Natural killer cell (primary cell): ENCODE results near the gene SEC14L1. TPM values are rescaled to one million over a fixed set of nuclear protein-coding genes. Genes with fewer than 3 reads are reported as not detected.

ENCODE experiments used
- ATAC-seq, 3 donors: fragments of 150-1000 bp in 2 of 3; fragments of 200-7000 bp in 1 of 3; cut with Tn5 transposase; 1 replicate in 1 of 3; 2 replicates in 2 of 3; pipeline ENCODE4 v1.10.0; 2021; ENCODE audit warnings: mild to moderate bottlenecking in 2 of 3, moderate library complexity in 2 of 3
- DNase-seq, 2 donors: peaks; one replicate each; pipeline versions ENCODE4 v3.0.0 to v3.0.0-alpha.2; 2013 to 2021; ENCODE audit warnings: mixed read lengths in 1 of 2
- H3K27ac ChIP-seq: one replicate; pipeline ENCODE4 v1.5.1; 2013; ENCODE audit warnings: mild to moderate bottlenecking, low read length
- H3K27me3 ChIP-seq: one replicate; pipeline ENCODE4 v1.6.1; 2013; ENCODE audit warnings: low read length; ENCODE audit not compliant: control insufficient read depth, insufficient read depth
- H3K36me3 ChIP-seq: one replicate; pipeline ENCODE4 v1.6.1; 2013; ENCODE audit warnings: low read length; ENCODE audit not compliant: control insufficient read depth, insufficient read depth
- H3K4me1 ChIP-seq: one replicate; pipeline ENCODE4 v1.6.1; 2013; ENCODE audit warnings: low read length; ENCODE audit not compliant: control insufficient read depth, insufficient read depth
- H3K4me3 ChIP-seq: one replicate; pipeline ENCODE4 v1.5.1; 2013; ENCODE audit warnings: low read length
- H3K9me3 ChIP-seq: one replicate; pipeline ENCODE4 v1.6.1; 2013; ENCODE audit warnings: low read length; ENCODE audit not compliant: control insufficient read depth, insufficient read depth
- H3K27ac Mint-ChIP-seq, 2 donors: one replicate each; pipeline ENCODE4 v1.8.0; 2022; ENCODE audit warnings: mild to moderate bottlenecking in 2 of 2, mixed read lengths in 2 of 2, moderate library complexity in 1 of 2
- H3K27me3 Mint-ChIP-seq, 2 donors: one replicate each; pipeline ENCODE4 v1.8.0; 2022; ENCODE audit warnings: low read depth in 2 of 2, mixed read lengths in 2 of 2
- H3K36me3 Mint-ChIP-seq: one replicate; pipeline ENCODE4 v1.8.0; 2022; ENCODE audit warnings: mixed read lengths
- H3K4me1 Mint-ChIP-seq, 2 donors: one replicate each; pipeline ENCODE4 v1.8.0; 2022; ENCODE audit warnings: mixed read lengths in 2 of 2
- H3K4me3 Mint-ChIP-seq: one replicate; pipeline ENCODE4 v1.8.0; 2022; ENCODE audit warnings: mild to moderate bottlenecking, moderate library complexity, mixed read lengths
- H3K9me3 Mint-ChIP-seq, 2 donors: one replicate each; pipeline ENCODE4 v1.8.0; 2022; ENCODE audit warnings: mixed read lengths in 2 of 2
- CTCF ChIP-seq: fragments of 200-600 bp; IDR thresholded peaks from one replicate; pipeline ENCODE4 v1.8.0; 2022; ENCODE audit warnings: antibody characterized with exemption
- WGBS: methylation state at CpG from one replicate; pipeline ENCODE4 v1.1.7; 2013; ENCODE audit warnings: missing lambda C conversion rate; ENCODE audit not compliant: insufficient coverage; 5-methylcytosine and 5-hydroxymethylcytosine counted together
- intact Hi-C: fragments of 100-400 bp; cut with micrococcal nuclease; formaldehyde crosslinking; loops from one replicate; pipeline ENCODE4 v1.14.2; 2022
- total RNA-seq, 4 donors: library from RNA; stranded (reverse); fragments of 120-200 nt in 1 of 4; gene quantifications; one replicate each; pipeline versions ENCODE4 v1.2.3 to v1.2.4, GENCODE V29; 2013 to 2022

SEC14L1 gene
- total RNA-seq, 3 donors from 2014 or later (not counting 1 experiment from before 2014, with no cell fraction given), result 129 to 160 (median 129) TPM

- Histone ChIP-seq H3K4me3 (no peak overlapping the region), H3K4me1 (peaks cover 30% of the 10 kb centered on the region), H3K36me3 (peaks cover 41% of the 10 kb centered on the region), H3K27me3 (no peaks in the 10 kb centered on the region), H3K9me3 (no peaks in the 10 kb centered on the region), H3K27ac (peak overlapping the region; percentile 64)
- WGBS, result 42% methylated on average over 2 of the region's 3 CpGs
- intact Hi-C loops, result no loop called here
- Mint-ChIP-seq H3K4me1 (peaks cover 67 to 68% of the 10 kb centered on the region in 2 donors), H3K27ac (peak overlapping the region; percentile 84 to 86), H3K4me3 (peak overlapping the region; percentile 83), H3K27me3 (no peaks in the 10 kb centered on the region), H3K9me3 (no peaks in the 10 kb centered on the region), H3K36me3 (no peaks in the 10 kb centered on the region)
- DNase-seq, result no peak
- TF ChIP-seq CTCF, result no peak
- no peak for ATAC-seq
Measured at GRCh38 chr17:77145224-77145611, 4.4 kb downstream of the SEC14L1 start.

- H3K27ac Mint-ChIP-seq, result peak overlapping the region; percentile 84 to 86
- Histone ChIP-seq H3K36me3 (peaks cover 46% of the 10 kb centered on the region), H3K4me1 (peaks cover 30% of the 10 kb centered on the region), H3K27me3 (no peaks in the 10 kb centered on the region), H3K9me3 (no peaks in the 10 kb centered on the region), H3K27ac (peak overlapping the region; percentile 64), H3K4me3 (no peak overlapping the region)
- H3K36me3 Mint-ChIP-seq, result no peaks in the 10 kb centered on the region
- intact Hi-C loops, result no loop called here
- WGBS, result 53% methylated on average over 8 of the region's 8 CpGs
- ATAC-seq, result peak; percentile 16 to 38 (median 24)
- no peaks in the 10 kb centered on the region for H3K9me3 Mint-ChIP-seq
- H3K4me1 Mint-ChIP-seq, result peaks cover 69 to 73% of the 10 kb centered on the region in 2 donors
- no peak for TF ChIP-seq CTCF
- H3K4me3 Mint-ChIP-seq, result peak overlapping the region; percentile 83
- no peak for DNase-seq
- H3K27me3 Mint-ChIP-seq, result no peaks in the 10 kb centered on the region
Measured at GRCh38 chr17:77145612-77146245, 5.0 kb downstream of the SEC14L1 start.

- Histone ChIP-seq H3K27ac (peak overlapping the region; percentile 64), H3K36me3 (peaks cover 51% of the 10 kb centered on the region), H3K9me3 (no peaks in the 10 kb centered on the region), H3K4me1 (peaks cover 30% of the 10 kb centered on the region), H3K4me3 (no peak overlapping the region), H3K27me3 (no peaks in the 10 kb centered on the region)
- intact Hi-C loops, result no loop called here
- Mint-ChIP-seq H3K27ac (peak overlapping the region; percentile 84 to 86), H3K4me1 (peaks cover 72 to 76% of the 10 kb centered on the region in 2 donors), H3K36me3 (no peaks in the 10 kb centered on the region), H3K4me3 (peak overlapping the region; percentile 84), H3K9me3 (no peaks in the 10 kb centered on the region), H3K27me3 (no peaks in the 10 kb centered on the region)
- TF ChIP-seq CTCF, result no peak
- DNase-seq, result no peak
- WGBS, result 57% methylated on average over 1 of the region's 5 CpGs
- ATAC-seq, result peak in 1 of 3 donors; percentile 2
Measured at GRCh38 chr17:77146246-77146632, 5.5 kb downstream of the SEC14L1 start.

- Mint-ChIP-seq H3K27me3 (no peaks in the 10 kb centered on the region), H3K9me3 (no peaks in the 10 kb centered on the region), H3K4me3 (peak overlapping the region; percentile 84), H3K36me3 (no peaks in the 10 kb centered on the region), H3K4me1 (peaks cover 68 to 71% of the 10 kb centered on the region in 2 donors), H3K27ac (peak overlapping the region; percentile 84 to 86)
- Histone ChIP-seq H3K27me3 (no peaks in the 10 kb centered on the region), H3K36me3 (peaks cover 55% of the 10 kb centered on the region), H3K4me1 (peaks cover 24% of the 10 kb centered on the region), H3K9me3 (no peaks in the 10 kb centered on the region), H3K4me3 (no peak overlapping the region), H3K27ac (peak overlapping the region; percentile 14)
- no peak for TF ChIP-seq CTCF
- WGBS, result 77% methylated on average over 17 of the region's 17 CpGs
- intact Hi-C loops, result no loop called here
- ATAC-seq, result peak in 2 of 3 donors; percentile 30 to 63
- DNase-seq, result no peak
Measured at GRCh38 chr17:77146882-77147281, 6.1 kb downstream of the SEC14L1 start.
